GM12878 (cell line): ENCODE data around the gene ATAD2B.

ENCODE experiments used
- CREB1 ChIP-seq: IDR thresholded peaks from 2 replicates; pipeline ENCODE4 v1.6.1; 2012; ENCODE audit warnings: low read depth, mild to moderate bottlenecking, inconsistent platforms
- EP300 ChIP-seq, 2 experiments: fragments of 150-350 bp in 1 of 2; IDR thresholded peaks; 2 replicates each; pipeline ENCODE4 v1.6.1; 2011 to 2012; ENCODE audit warnings: low read depth in 2 of 2, low read length in 2 of 2, borderline replicate concordance in 1 of 2, improper control_type of control experiment in 1 of 2, inconsistent platforms in 1 of 2; ENCODE audit not compliant: control insufficient read depth in 1 of 2
- EZH2 ChIP-seq: IDR thresholded peaks from 2 replicates; pipeline ENCODE4 v1.6.1; 2012; ENCODE audit warnings: low read depth, mild to moderate bottlenecking, control low read depth, inconsistent platforms, low read length, borderline replicate concordance; ENCODE audit not compliant: control insufficient read depth
- HCFC1 ChIP-seq: fragments of 150-350 bp; IDR thresholded peaks from 2 replicates; pipeline ENCODE4 v1.6.1; 2014; ENCODE audit warnings: low read length
- RCOR1 ChIP-seq: conservative IDR thresholded peaks from 2 replicates; pipeline ENCODE4 v1.6.1; 2012; ENCODE audit warnings: low read depth, low read length, improper control_type of control experiment
- SKIL ChIP-seq: fragments of 450-650 bp; IDR thresholded peaks from 2 replicates; pipeline ENCODE4 v1.6.1; 2017; ENCODE audit warnings: mild to moderate bottlenecking, low read depth, inconsistent platforms; ENCODE audit not compliant: poor library complexity, severe bottlenecking
- TF ChIP-seq, protein P1 (sequence below), 3 experiments: IDR thresholded peaks in 2 of 3; conservative IDR thresholded peaks in 1 of 3; 2 replicates each; pipeline ENCODE4 v1.5.1; 2011; ENCODE audit warnings: low read depth in 3 of 3, low read length in 3 of 3, mild to moderate bottlenecking in 3 of 3, control low read depth in 2 of 3, moderate library complexity in 2 of 3, inconsistent platforms in 1 of 3, mixed read lengths in 1 of 3; ENCODE audit not compliant: control insufficient read depth in 2 of 3, insufficient read depth in 1 of 3; ENCODE audit errors: extremely low read depth in 1 of 3

DNA sequence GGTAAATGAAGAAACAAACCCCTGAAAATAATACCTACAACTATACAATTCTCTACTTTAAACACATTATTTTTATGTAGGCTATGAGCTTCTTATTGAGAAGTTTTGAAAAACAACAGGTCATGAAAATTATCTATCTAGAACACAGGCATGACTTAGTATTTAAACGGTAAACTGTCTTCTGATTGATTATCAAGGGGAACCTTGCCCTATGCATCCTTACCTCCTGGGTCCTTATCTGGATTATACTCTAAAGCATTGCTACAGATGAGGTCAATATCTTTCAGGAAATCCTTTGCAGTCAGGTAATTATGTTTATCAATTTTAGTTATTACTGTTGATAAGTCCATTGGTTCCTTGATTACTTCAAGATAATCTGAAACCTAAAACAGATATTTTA lies 144.3 kb downstream of the ATAD2B start:
- TF ChIP-seq CREB1 (no peak), EZH2 (no peak), RCOR1 (no peak), SKIL (no peak), HCFC1 (no peak), EP300 (IDR thresholded peaks at IDR 0.05; ENCODE audit: borderline replicate concordance in 1 of 2, control insufficient read depth in 1 of 2, low read depth in 2 of 2, low read length in 2 of 2) (no peak)
- TF ChIP-seq, protein P1, sequence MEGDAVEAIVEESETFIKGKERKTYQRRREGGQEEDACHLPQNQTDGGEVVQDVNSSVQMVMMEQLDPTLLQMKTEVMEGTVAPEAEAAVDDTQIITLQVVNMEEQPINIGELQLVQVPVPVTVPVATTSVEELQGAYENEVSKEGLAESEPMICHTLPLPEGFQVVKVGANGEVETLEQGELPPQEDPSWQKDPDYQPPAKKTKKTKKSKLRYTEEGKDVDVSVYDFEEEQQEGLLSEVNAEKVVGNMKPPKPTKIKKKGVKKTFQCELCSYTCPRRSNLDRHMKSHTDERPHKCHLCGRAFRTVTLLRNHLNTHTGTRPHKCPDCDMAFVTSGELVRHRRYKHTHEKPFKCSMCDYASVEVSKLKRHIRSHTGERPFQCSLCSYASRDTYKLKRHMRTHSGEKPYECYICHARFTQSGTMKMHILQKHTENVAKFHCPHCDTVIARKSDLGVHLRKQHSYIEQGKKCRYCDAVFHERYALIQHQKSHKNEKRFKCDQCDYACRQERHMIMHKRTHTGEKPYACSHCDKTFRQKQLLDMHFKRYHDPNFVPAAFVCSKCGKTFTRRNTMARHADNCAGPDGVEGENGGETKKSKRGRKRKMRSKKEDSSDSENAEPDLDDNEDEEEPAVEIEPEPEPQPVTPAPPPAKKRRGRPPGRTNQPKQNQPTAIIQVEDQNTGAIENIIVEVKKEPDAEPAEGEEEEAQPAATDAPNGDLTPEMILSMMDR (IDR thresholded peaks at IDR 0.05 in 2 of 3, conservative IDR thresholded peaks at IDR 0.05 in 1 of 3; ENCODE audit: control insufficient read depth in 2 of 3, extremely low read depth in 1 of 3, insufficient read depth in 1 of 3, low read depth in 3 of 3, low read length in 3 of 3), result no peak
